HFF-Myc (cell line): ENCODE results near the gene TMEM132D.
A peak's percentile ranks its signal among the peaks of the same experiment; 100 is the strongest.

Experiments used
- DNase-seq: peaks from one replicate; pipeline ENCODE4 v3.0.0-alpha.2; 2011; ENCODE audit warnings: low read depth; ENCODE audit errors: extremely low read depth
- H3K4me3 ChIP-seq: replicated peaks from 2 replicates; pipeline ENCODE4 v1.5.1; 2011; ENCODE audit warnings: low read depth, mild to moderate bottlenecking, control low read depth, low read length
- TF ChIP-seq, protein P1 (sequence below): IDR thresholded peaks from 2 replicates; pipeline ENCODE4 v1.5.1; 2012; ENCODE audit warnings: mild to moderate bottlenecking, low read depth, low read length, control low read depth; ENCODE audit errors: missing control alignments

The TMEM132D gene

DNA sequence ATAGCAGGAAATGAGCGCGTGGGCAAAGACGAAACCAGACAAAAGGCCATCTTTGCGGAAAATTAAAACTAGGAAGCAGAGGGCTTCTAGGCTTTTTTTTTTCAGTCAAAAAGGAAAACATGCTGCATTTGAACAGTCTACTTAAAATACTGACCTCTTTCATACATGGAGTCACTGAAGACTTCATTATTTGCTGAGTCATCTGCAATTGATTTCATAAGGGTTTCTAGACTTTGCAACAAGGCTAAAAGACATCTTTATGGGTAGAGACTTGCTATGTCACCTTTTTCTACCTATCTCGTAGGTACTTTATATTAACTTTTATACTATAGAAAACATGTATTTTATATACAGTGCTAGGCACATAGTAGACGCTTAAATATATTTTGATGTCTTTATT lies 238.4 kb downstream of the TMEM132D start:
- no peak overlapping the region for H3K4me3 ChIP-seq
- no peak for DNase-seq
- TF ChIP-seq, protein P1, sequence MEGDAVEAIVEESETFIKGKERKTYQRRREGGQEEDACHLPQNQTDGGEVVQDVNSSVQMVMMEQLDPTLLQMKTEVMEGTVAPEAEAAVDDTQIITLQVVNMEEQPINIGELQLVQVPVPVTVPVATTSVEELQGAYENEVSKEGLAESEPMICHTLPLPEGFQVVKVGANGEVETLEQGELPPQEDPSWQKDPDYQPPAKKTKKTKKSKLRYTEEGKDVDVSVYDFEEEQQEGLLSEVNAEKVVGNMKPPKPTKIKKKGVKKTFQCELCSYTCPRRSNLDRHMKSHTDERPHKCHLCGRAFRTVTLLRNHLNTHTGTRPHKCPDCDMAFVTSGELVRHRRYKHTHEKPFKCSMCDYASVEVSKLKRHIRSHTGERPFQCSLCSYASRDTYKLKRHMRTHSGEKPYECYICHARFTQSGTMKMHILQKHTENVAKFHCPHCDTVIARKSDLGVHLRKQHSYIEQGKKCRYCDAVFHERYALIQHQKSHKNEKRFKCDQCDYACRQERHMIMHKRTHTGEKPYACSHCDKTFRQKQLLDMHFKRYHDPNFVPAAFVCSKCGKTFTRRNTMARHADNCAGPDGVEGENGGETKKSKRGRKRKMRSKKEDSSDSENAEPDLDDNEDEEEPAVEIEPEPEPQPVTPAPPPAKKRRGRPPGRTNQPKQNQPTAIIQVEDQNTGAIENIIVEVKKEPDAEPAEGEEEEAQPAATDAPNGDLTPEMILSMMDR = no peak

DNA sequence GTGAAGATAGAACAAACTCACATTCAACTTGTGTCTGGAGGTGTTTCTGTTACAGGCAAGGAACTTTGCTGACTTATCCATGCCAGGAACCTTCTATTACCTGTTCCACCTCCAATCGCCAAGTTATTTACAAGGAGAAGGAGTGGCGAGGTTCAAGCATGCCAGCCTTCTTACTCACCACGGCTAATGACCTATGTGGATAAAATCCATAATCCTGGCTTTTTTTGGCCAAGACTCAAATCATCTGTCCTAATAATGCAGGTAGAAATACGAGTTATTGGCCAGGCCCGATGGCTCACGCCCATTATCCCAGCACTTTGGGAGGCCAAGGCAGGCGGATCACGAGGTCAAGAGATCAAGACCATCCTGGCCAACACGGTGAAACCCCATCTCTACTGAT lies 241.6 kb downstream of the TMEM132D start:
- TF ChIP-seq, protein P1 = no peak
- DNase-seq = no peak
- no peak overlapping the region for H3K4me3 ChIP-seq

DNA sequence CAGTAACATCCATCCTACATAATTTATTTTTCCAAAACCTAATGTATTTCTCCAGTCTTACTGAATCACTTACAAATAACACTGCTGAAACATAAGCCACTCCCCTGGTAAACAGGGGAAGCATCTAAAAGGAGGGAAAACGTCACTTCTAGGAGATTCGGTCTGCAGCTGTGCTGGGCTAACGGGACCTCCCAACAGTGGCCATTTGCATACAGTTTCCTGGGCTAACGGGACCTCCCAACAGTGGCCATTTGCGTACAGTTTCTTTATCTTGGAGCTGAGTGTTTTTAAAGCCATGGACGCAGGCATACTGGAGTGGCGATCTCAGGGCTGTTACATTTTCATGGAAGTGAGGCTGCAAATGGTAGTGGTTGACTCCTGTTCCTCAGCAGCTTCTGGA lies 242.9 kb downstream of the TMEM132D start:
- TF ChIP-seq, protein P1 = no peak
- no peak for DNase-seq
- no peak overlapping the region for H3K4me3 ChIP-seq

DNA sequence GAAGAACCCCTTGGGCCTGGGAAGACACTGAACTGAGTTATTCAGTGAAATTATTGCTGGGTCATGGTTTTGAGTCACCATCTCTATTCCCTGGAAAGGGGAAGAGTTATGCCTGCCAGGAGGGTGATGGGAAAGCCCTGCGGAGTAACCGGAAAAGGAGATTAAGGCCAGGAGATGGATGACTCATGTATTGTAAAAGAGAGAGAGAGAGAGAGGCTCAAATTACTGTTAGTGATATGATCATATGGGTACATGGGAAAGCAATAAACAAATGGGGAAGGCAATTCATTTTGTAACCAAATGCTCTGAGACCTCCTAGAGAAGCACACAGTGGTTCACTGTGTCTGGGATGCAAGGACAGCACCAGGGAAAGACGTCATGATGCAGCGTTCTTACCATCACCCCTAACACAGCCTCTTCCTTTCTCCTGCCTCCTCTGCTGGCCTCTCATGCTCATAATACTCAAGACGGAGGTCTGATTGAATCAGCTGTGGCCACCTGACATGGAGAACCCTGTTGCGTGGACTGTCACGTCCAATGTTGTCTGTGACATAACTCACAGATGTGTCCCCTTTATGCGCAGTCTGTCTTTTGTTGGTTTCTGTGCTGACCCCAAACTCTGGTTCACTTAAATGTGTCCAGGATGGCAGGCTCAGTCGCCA lies 243.7 kb downstream of the TMEM132D start:
- no peak overlapping the region for H3K4me3 ChIP-seq
- TF ChIP-seq, protein P1 = no peak
- peak; percentile 46 for DNase-seq

DNA sequence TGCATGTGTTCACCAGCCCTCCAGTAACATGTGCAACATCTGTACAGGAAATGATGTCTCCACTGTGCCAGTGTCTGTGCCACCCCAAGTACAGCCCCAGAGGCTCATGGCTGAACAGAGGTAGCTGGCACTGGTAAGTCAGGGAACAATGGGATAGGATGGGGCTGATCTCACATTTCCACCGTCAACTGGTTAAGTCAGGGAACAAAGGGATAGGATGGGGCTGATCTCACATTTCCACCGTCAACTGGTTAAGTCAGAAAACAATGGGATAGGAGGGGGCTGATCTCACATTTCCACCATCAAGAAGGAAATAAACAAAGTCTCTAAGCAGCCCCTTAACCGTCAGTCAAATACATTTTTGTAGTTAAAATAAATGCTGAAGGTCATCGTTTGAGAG lies 246.6 kb downstream of the TMEM132D start:
- TF ChIP-seq, protein P1 = no peak
- DNase-seq = no peak

DNA sequence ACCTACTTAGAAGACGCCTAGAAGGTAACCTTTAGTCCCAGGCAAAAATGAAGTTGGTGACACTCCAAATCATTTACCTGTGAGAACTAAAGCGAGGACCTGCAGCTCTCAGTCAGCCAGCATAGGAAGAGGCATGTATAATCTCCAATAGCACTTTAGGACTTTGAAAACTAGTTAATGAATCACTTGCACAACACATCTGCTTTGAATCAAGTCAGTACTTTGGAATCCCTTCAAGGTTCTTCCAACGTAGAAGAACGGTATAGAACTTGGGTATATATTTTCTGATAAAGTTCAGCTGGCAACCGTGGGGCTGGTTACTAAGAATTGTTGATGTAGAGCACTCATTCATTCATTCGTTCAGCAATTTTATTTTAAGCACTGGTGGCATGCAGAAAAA lies 251.9 kb downstream of the TMEM132D start:
- no peak for DNase-seq
- TF ChIP-seq, protein P1 = no peak
- H3K4me3 ChIP-seq = no peak overlapping the region

More for the DNA sequence above, 246.6 kb downstream of the TMEM132D start:
- H3K4me3 ChIP-seq = no peak overlapping the region

DNA sequence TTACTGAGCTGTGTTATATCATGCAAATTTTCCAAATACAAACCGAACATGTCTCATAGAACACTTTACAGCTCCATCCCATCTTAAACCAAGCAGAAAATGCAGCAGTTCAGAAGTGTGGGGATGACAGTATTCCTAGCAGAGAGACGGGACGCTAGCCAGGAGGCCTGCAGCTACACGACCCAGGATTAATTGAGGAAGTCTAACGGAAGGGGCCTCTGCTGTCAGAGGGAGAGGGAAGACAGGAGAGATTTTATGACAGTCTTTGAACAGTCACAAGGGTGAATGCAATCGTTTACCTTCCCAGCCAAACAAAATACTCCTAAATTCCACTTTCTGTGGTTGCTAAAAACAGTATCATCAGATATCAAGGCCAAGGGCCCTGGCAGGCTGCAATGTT lies 261.9 kb downstream of the TMEM132D start:
- DNase-seq = no peak
- TF ChIP-seq, protein P1 = no peak
- H3K4me3 ChIP-seq = no peak overlapping the region
